Sigmoid colon (tissue), 7 donors: ENCODE measurements around the gene ATF5. TPM values are rescaled to one million over a fixed set of nuclear protein-coding genes. Genes with fewer than 3 reads are reported as not detected.

Source experiments
- DNase-seq: peaks from one replicate; pipeline ENCODE4 v3.0.0-alpha.2; 2019
- H3K27ac ChIP-seq, 4 donors: fragments of 200-600 bp; sonication (generic); one replicate each; pipeline ENCODE4 v1.5.1; 2016 to 2019; ENCODE audit warnings: mild to moderate bottlenecking in 1 of 4
- H3K27me3 ChIP-seq, 3 donors: fragments of 200-600 bp; sonication (generic); one replicate each; pipeline ENCODE4 v1.5.1; 2019; ENCODE audit warnings: mild to moderate bottlenecking in 1 of 3
- H3K36me3 ChIP-seq, 4 donors: fragments of 200-600 bp; sonication (generic); one replicate each; pipeline ENCODE4 v1.5.1; 2016 to 2019
- H3K4me1 ChIP-seq, 4 donors: fragments of 200-600 bp; sonication (generic); one replicate each; pipeline ENCODE4 v1.5.1; 2017 to 2019
- H3K4me3 ChIP-seq, 4 donors: fragments of 200-600 bp; sonication (generic); one replicate each; pipeline ENCODE4 v1.5.1; 2017 to 2019; ENCODE audit warnings: mild to moderate bottlenecking in 2 of 4, moderate library complexity in 1 of 4
- H3K9me3 ChIP-seq, 4 donors: fragments of 200-600 bp in 3 of 4; sonication (generic) in 3 of 4; one replicate each; pipeline versions ENCODE4 v1.5.1 to v1.6.1; 2013 to 2019
- CTCF ChIP-seq, 4 experiments: fragments of 450-650 bp in 3 of 4; fragments of 200-600 bp in 1 of 4; IDR thresholded peaks; one replicate each; pipeline ENCODE4 v1.5.1; 2016 to 2019; ENCODE audit warnings: antibody characterized with exemption in 4 of 4, mild to moderate bottlenecking in 3 of 4, moderate library complexity in 2 of 4
- EP300 ChIP-seq, 4 donors: sonication (generic); formaldehyde crosslinking; IDR thresholded peaks; one replicate each; pipeline ENCODE4 v1.6.1; 2017; ENCODE audit warnings: antibody characterized with exemption in 4 of 4
- POLR2A ChIP-seq, 2 donors: fragments of 450-650 bp; IDR thresholded peaks; one replicate each; pipeline ENCODE4 v1.6.1; 2016; ENCODE audit warnings: antibody characterized with exemption in 2 of 2, mild to moderate bottlenecking in 2 of 2, moderate library complexity in 2 of 2
- POLR2AphosphoS5 ChIP-seq, 4 donors: sonication (generic); formaldehyde crosslinking; IDR thresholded peaks; one replicate each; pipeline ENCODE4 v1.6.1; 2017; ENCODE audit warnings: antibody characterized with exemption in 4 of 4
- WGBS, 2 donors: extraction: QIAGEN DNeasy Blood & Tissue Kit; methylation state at CpG; one replicate each; pipeline ENCODE4 v1.1.7; 2013; 5-methylcytosine and 5-hydroxymethylcytosine counted together
- intact Hi-C: fragments of 100-400 bp; cut with DNase I; formaldehyde crosslinking; loops from one replicate; pipeline ENCODE4 v1.15.1; 2023
- polyA plus RNA-seq, 3 donors: library from polyadenylated mRNA; stranded (reverse); fragments of 200-250 nt; gene quantifications; one replicate each; pipeline ENCODE4 v1.2.3, GENCODE V29; 2013
- total RNA-seq, 4 donors: library from RNA; depleted of rRNA; stranded (reverse); fragments of >200 nt; gene quantifications; one replicate each; pipeline ENCODE4 v1.1.0, GENCODE V29; 2016
- donor health status: healthy with polysubstance abuse.
- donor health status: Bipolar disorder and iron deficiency.
- donor health status: healthy.

ATF5 gene
- total and polyA plus RNA-seq, 7 donors, result 5.3 to 42.3 (median 7.1) TPM

- WGBS, 2 donors, result 21 to 37% methylated on average over 19 to 20 of the region's 20 CpGs
- H3K36me3 ChIP-seq, result no peaks in the 10 kb centered on the region
- intact Hi-C loops, result no loop called here
- TF ChIP-seq POLR2AphosphoS5 (IDR thresholded peaks at IDR 0.05), result no peak
- TF ChIP-seq POLR2A (IDR thresholded peaks at IDR 0.05), result no peak
- TF ChIP-seq CTCF (IDR thresholded peaks at IDR 0.05), result no peak
- no peak for TF ChIP-seq EP300 (IDR thresholded peaks at IDR 0.05)
- H3K4me1 ChIP-seq, result peaks cover 0 to 16% (median 13%) of the 10 kb centered on the region in 4 donors
- no peak within 1 kb of the TSS for H3K4me3 ChIP-seq
- peak within 1 kb of the TSS; percentile 27 to 50 (median 36) for H3K27ac ChIP-seq
- H3K9me3 ChIP-seq, result no peaks in the 10 kb centered on the region
- no peak for DNase-seq
- H3K27me3 ChIP-seq, result peaks cover 0 to 11% (median 9%) of the 10 kb centered on the region in 3 donors
Observed at GRCh38 chr19:49896863-49897621, 32.0 kb upstream of the ATF5 start, which contains the start of gene IL4I1. Gene IL4I1 (minus strand): TSS chr19:49896887. CDS start chr19:49896160, 727 bp downstream.

GRCh38 chr19:49904136-49904535 is 24.9 kb upstream of the ATF5 start:
- TF ChIP-seq POLR2A (IDR thresholded peaks at IDR 0.05), result no peak
- no peak for TF ChIP-seq EP300 (IDR thresholded peaks at IDR 0.05)
- TF ChIP-seq POLR2AphosphoS5 (IDR thresholded peaks at IDR 0.05), result no peak
- TF ChIP-seq CTCF (IDR thresholded peaks at IDR 0.05), result no peak
- no peaks in the 10 kb centered on the region for H3K4me1 ChIP-seq
- peaks cover 11 to 32% (median 13%) of the 10 kb centered on the region in 4 donors for H3K36me3 ChIP-seq
- intact Hi-C loops, result no loop called here
- no peak overlapping the region for H3K4me3 ChIP-seq
- no peak for DNase-seq
- no peaks in the 10 kb centered on the region for H3K27me3 ChIP-seq
- no peak overlapping the region for H3K27ac ChIP-seq
- H3K9me3 ChIP-seq, result no peaks in the 10 kb centered on the region
- WGBS, 2 donors, result 35 to 48% methylated on average over 6 of the region's 6 CpGs

- no peak overlapping the region for H3K4me3 ChIP-seq
- H3K27me3 ChIP-seq, result no peaks in the 10 kb centered on the region
- TF ChIP-seq POLR2AphosphoS5 (IDR thresholded peaks at IDR 0.05), result no peak
- no peak for TF ChIP-seq EP300 (IDR thresholded peaks at IDR 0.05)
- TF ChIP-seq CTCF (IDR thresholded peaks at IDR 0.05), result no peak
- TF ChIP-seq POLR2A (IDR thresholded peaks at IDR 0.05), result no peak
- H3K4me1 ChIP-seq, result peaks cover 0 to 4% (median 2%) of the 10 kb centered on the region in 4 donors
- H3K36me3 ChIP-seq, result peaks cover 11 to 45% (median 17%) of the 10 kb centered on the region in 4 donors
- intact Hi-C loops, result no loop called here
- no peak for DNase-seq
- WGBS, 2 donors, result 88 to 93% methylated on average over 16 of the region's 16 CpGs
- H3K27ac ChIP-seq, result no peak overlapping the region
- H3K9me3 ChIP-seq, result no peaks in the 10 kb centered on the region
Observed at GRCh38 chr19:49906879-49907564, 22.0 kb upstream of the ATF5 start.

GRCh38 chr19:49907745-49908446 is 21.1 kb upstream of the ATF5 start:
- TF ChIP-seq EP300 (IDR thresholded peaks at IDR 0.05), result no peak
- TF ChIP-seq CTCF (IDR thresholded peaks at IDR 0.05), result no peak
- no peak for TF ChIP-seq POLR2A (IDR thresholded peaks at IDR 0.05)
- no peak for TF ChIP-seq POLR2AphosphoS5 (IDR thresholded peaks at IDR 0.05)
- intact Hi-C loops, result no loop called here
- no peaks in the 10 kb centered on the region for H3K9me3 ChIP-seq
- no peaks in the 10 kb centered on the region for H3K27me3 ChIP-seq
- DNase-seq, result no peak
- no peak overlapping the region for H3K27ac ChIP-seq
- peaks cover 0 to 5% (median 2%) of the 10 kb centered on the region in 4 donors for H3K4me1 ChIP-seq
- peaks cover 11 to 45% (median 17%) of the 10 kb centered on the region in 4 donors for H3K36me3 ChIP-seq
- 90 to 92% methylated on average over 23 of the region's 23 CpGs for WGBS, 2 donors
- no peak overlapping the region for H3K4me3 ChIP-seq
